DMS53 treated with DMSO at 0.1 percent for 48 hours (cell line): Measurements from ENCODE around the gene FXYD5.

Source experiments
- DNase-seq: peaks from one replicate; lab custom pipeline; 2025; ENCODE audit not compliant: unreplicated experiment; lab: John Stamatoyannopoulos, UW

The FXYD5 gene

DNA sequence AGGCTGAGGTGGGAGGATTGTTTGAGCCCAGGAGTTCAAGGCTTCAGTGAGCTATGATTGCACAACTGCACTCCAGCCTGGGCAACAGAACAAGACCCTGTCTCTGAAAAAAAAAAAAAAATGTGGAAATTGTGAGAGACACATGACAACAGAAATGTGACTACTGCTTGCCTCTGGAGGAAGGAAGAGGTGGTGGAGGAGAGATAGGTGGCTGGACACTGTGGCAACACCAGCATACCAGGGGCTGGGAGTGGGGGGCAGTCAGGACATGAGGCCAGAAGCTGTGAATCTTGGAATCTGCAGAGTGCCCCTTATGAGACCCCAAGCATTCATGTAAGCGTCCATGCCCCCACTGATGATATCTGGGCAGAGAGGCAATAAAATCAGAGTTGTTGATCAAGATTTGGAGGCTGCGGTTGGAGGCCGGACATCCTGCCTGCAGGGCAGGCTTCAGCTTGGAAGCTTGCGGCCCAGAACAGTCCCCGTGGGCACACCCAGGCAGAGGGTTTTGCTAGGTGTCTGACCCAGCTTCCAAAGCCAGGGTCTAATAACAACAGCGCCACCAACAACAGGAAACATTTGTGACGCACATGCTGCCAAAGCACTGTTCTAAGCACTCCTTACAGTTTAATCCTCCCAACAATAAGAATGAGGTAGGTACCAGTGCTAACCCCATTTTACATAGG, 57.2 kb downstream of the FXYD5 start:
- DNase-seq, result no peak

DNA sequence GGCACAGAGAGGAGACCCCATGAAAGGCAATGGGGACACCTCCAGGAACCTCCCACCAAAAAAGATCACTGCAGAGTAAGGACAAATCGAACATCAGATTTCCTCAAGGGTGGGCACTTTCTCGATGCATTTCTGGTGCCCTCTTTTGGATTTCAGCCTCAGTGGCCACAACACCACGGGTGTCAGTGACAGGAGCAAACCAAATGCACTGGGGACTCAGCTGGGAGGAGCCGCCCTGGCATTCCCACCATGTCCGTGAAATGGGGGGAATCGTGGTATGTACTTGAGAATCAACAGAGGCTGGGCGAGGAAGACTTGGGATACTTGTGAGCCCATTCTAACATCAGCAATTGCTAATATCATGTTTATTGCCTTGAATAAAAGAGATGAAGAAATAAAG, 57.7 kb downstream of the FXYD5 start:
- DNase-seq, result no peak

DNA sequence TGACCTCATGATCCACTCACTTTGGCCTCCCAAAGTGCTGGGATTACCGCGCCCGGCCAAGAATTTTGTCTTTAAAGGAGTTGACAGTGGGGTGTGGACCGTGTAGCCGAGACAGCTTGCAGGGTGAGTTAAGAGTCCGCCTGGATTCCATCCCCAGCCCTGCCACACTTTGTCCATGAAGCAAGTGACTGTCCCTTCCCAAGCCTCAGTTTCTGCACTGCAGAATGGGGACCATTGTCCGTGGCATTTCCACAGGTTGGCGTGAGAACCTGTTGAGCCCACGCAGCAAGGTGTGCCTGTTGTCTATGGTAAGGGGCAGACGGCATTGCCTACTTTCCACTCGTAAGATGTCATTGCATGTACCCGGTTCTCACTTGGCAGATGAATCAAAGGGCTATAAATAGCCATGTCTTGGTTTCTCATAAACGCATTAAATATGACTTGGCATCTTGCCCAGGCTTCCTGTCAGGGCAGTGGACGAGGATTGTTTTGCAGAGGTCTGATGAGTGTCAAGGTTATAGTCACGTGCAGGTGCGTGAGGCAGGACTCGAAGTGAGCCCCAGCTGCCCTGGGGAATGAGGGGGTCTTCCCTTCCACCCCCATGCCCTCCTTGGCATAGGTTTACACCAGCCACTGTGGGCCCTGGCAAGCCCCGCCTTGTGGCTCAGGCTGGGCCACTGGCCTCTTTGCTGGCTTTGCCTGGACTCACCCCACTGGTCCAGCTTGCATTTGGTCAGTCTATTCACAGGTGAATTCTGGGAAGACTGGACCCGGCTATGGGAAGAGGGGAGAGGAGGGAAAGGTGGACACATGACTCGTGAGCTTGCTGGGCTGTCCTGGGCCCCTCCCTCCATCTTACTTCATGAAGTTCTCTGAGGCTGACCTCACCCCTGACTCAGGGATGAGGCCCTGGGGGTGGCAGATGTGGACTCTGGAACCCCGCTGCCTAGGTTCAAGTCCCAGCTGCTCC, 59.4 kb downstream of the FXYD5 start:
- DNase-seq, result peak; percentile 98

DNA sequence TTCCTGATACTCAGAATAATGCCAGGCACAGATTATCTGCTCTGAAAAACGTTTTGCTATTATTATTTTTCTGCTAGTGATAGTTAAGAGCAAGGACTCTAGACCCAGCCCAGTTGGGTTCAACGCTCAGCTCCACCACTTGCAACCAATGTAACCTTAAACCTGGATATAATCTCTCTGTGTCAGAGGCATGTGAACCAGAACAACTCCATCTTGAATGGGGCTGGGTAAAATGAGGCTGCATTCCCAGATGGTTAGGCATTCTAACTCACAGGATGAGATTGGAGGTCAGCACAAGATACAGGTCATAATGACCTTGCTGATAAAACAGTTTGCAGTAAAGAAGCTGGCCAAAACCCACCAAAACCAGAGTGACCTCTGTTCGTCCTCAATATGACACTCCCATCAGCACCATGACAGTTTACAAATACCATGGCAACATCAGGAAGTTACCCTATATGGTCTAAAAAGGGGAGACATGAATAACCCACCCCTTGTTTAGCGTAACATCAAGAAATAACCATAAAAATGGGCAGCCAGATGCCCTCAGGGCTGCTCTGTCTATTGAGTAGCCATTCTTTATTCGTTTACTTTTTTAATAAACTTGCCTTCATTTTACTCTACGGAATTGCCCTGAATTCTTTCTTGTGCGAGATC, 60.4 kb downstream of the FXYD5 start:
- DNase-seq, result no peak

DNA sequence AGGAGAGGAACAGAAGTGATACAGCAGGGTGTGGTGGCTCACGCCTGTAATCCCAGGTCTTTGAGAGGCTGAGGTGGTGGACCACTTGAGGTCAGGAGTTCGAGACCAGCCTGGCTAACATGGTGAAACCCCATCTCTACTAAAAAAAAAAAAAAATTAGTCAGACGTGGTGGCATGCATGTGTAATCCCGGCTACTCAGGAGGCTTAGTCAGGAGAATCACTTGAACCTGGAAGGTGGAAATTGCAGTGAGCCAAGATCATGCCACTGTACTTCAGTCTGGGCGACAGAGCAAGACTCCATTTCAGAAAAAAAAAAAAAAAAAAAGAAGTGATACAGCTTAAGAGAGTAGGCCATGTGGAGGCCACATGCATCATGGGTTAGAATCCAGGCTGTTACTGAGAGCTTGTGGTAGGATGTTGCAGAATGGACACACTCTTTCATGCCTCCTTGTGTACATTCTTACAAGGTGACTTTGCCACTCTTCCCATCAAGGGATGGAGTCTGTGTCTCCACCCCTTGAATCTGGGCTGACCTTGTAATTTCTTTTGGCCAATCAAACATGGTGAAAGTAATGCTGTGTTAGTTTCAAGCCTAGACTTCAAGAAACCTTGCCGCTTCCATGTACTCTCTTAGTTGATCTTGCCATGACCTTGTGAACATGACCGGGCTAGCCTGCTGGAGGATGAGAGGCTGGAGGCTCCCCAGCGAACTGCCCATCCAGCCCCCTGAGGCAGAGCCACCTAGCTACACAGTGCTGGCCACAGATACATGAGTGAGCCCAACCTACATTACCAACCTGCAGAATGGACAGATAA, 61.7 kb downstream of the FXYD5 start:
- DNase-seq, result no peak

DNA sequence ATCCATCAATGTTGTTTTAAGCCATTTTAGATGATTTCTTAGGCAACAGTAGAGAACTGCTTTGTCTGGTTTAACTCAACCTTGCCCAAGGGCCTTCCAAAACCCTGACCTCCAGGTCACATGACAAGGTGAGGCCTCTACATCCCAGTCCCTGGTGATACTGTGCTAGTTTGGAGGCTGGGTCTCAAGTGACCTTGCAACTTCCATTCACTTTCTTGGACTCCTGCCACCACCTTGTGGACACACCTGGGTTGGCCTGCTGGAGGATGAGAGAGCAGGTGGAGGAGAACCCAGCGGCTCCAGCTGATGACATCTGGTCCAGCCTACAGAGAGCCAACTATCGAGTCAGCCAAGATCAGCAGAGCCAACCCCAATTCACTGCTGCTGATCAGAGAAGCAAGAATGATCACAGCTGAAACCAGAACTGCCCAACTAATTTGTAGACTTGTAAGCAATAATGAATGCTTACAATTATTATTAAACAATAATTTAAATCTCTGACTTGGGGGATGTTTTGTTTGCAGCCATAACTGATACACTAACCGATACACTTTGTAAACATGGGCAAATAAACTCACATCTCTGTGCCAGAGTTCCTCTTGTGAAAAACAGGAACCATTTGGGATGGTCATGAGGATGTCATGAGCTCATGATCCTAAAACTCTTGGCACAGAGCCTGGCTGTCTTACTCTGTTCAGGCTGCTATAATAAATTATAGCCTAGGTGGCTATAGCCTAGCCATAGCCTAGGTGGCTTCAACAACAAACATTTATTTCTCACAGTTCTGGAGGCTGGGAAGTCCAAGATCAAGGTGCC, 62.5 kb downstream of the FXYD5 start:
- DNase-seq, result peak; percentile 32

DNA sequence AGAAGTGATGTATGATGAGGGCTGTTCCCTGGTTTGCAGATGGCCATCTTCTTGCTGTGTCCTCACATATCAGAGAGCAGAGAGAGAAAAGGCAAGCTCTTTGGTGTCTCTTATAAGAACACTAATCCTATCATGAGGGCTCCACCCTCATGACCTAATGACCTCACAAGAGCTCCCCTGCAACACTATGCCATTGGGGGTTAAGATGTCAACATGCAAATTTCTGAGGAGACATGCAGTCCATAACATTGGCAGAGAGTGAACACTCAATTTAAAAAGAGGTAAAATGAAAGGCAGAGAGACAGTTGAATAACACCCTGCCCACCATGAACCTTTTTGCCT, 63.1 kb downstream of the FXYD5 start:
- no peak for DNase-seq

DNA sequence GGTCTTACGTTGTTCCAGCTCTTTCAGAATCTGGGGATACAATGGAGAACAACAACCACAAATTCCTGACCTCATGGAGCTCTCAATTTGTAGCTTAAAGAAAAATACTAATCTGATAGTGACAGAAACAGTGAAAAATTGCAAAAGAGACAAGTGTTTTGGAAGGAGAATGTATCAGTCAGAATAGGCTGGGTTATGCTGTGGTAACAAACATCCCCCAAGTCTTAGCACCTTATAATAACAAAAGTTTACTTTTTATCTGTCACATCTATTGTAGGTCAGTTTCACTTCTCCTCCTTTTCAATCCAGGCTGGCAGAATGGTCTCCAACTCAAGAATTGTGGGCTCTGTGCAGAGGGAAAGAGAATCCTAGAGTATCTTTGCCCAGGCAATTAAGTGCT, 64.5 kb downstream of the FXYD5 start:
- DNase-seq, result no peak
